ENCODE results near the gene HS6ST1.

HS6ST1 gene

DNA sequence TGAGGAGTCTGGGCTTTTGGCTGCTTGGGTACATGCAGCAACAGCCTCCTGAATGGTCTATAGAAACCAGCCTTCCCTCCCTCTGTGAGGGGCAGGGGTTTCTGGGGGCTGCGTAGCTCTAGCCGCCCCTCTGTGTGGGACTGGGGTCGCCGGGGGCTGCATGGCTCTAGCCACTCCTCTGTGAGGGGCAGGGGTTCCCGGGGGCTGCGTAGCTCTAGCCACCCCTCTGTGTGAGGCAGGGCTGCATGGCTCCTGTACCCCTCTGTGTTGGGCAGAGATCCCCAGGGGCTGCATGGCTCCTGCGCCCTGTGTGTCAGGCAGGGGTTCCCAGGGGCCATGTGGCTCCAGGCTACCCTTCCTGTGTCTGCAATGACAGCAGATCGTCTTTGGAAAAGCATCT is 17.6 kb downstream of the HS6ST1 start:
- no peak for TF ChIP-seq CTCF (conservative IDR thresholded peaks at IDR 0.05; ENCODE audit: low read depth, low read length)
- H3K4me3 ChIP-seq (ENCODE audit: low read depth, low read length) = no peak overlapping the region
- DNase-seq (ENCODE audit: low read depth) = no peak

DNA sequence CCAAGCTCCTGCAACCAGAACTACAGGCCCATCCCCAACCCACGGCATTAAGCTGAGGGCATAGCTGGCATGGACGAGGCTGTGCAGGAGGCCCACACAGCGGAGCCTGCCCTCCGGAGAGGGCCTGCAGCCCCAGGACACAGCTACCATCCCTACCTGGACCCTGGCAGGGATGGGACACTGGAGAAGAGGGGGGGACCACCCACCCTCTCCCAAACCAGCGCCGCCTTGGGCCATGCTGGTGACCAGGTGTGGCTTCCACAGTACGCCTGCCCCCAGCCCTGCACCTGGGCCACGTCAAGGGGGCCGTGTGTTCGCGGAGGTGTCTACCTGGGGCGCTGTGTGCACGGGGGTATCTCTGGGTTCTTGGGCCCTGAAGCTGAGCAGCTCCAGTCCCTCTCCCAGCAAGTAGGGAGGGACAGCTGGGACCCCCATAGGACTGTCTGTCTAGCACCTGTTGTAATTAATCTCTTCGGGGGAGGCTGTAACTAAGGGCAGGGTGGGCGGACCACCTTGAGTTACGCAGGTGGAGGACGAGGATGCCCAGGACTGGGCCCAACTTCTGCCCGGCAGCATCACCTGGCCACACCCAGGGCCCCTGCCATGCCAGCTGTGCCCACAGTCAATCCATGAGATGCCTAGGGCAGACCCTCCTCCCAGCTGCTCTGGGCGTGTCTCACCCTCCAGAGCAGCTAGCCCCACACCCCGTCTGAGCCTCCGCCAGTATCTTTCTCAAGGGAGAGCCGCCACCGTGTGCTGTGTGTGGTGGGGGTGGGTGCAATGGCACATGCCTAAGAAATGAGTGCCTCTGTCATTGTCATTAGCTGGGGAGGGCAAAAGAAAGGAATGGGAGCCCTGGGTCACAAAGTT is 18.3 kb downstream of the HS6ST1 start:
- no peak for DNase-seq (ENCODE audit: low read depth)
- no peak overlapping the region for H3K4me3 ChIP-seq (ENCODE audit: low read depth, low read length)
- TF ChIP-seq CTCF (conservative IDR thresholded peaks at IDR 0.05; ENCODE audit: low read depth, low read length) = no peak

GRCh38 chr2:128299628-128300027 is 19.0 kb downstream of the HS6ST1 start:
- DNase-seq (ENCODE audit: low read depth) = no peak
- no peak for TF ChIP-seq CTCF (conservative IDR thresholded peaks at IDR 0.05; ENCODE audit: low read depth, low read length)
- H3K4me3 ChIP-seq (ENCODE audit: low read depth, low read length) = no peak overlapping the region

DNA sequence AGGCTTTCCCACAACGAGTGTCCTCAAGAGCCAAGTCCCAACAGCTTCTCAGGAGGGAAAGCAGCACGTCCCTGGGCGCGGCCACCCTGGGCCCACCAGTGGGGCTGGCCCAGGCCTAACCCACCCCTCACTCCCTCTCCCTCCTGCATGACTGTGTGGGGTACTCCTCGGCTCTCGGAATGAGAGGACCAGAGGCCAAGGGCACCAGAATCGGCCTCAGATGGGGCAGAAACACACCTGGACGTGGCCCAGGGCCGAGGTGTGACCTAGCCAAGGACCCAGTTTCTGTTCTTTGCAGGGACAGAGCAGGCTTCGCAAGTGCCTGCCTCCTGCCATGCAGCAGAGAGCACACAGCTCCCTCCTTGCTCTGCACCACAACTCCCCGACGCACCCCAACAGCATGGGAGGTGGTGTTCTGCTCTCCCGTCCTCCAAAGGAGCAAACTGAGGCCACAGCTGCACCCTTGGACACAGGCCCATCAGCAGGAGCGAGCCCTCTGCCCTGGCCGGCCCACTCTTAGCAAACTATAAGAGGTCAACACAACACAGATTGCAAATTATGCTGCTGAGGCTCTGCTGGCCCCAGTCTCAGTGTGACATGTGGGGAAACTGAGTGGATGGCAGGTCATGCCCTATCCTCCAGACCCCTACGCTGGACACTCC is 19.7 kb downstream of the HS6ST1 start:
- H3K4me3 ChIP-seq (ENCODE audit: low read depth, low read length) = no peak overlapping the region
- DNase-seq (ENCODE audit: low read depth) = no peak
- no peak for TF ChIP-seq CTCF (conservative IDR thresholded peaks at IDR 0.05; ENCODE audit: low read depth, low read length)

DNA sequence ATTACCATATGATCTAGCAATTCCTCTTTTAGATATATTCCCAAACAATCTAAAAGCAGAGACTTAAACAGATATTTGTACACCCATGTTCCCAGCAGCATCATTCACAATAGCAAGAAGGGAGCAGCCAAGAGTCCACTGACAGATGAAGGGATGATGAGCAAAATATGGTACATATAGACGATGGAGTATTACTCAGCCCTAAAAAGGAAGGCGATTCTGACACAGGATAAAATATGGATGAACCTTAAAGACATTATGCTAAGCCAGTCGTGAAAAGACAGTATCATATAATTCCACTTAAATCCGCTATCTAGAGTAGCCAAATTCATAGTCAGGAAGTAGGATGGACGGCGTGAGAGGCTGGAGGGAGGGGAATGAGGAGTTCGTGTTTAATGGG is 20.4 kb downstream of the HS6ST1 start:
- no peak overlapping the region for H3K4me3 ChIP-seq (ENCODE audit: low read depth, low read length)
- no peak for DNase-seq (ENCODE audit: low read depth)
- no peak for TF ChIP-seq CTCF (conservative IDR thresholded peaks at IDR 0.05; ENCODE audit: low read depth, low read length)

- no peak overlapping the region for H3K4me3 ChIP-seq (ENCODE audit: low read depth, low read length)
- no peak for TF ChIP-seq CTCF (conservative IDR thresholded peaks at IDR 0.05; ENCODE audit: low read depth, low read length)
- no peak for DNase-seq (ENCODE audit: low read depth)
These were observed 24.7 kb downstream of the HS6ST1 start for GRCh38 chr2:128293870-128294455.

Measured in choroid plexus epithelial cell (primary cell).